Measurements from ENCODE around the gene TNP1. TPM values are rescaled to one million over a fixed set of nuclear protein-coding genes. Genes with fewer than 3 reads are reported as not detected.

TNP1 gene
- polyA plus RNA-seq, 3 donors: not detected

DNA sequence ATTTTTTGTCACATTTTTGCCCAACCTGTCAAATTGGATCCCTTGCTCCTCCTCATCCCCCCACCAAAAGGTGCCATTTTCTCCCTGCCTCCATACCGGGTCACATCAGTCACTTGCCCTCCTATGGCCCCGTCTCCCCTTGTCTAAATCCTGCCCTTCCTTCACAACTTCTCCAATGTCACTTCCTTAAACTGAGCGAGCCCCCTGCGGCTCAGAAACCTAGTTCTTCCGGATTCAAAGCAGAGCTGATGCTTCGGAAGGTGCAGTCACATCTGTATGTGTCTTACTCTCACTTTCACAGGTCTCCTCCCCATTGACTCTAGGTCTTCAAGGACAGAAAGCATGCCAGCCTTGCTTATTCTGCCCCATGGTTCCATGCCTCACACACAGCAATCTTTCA, 22.1 kb downstream of the TNP1 start:
- peaks cover 2 to 4% (median 2%) of the 10 kb centered on the region in 3 donors for H3K27me3 Mint-ChIP-seq (ENCODE audit: low read depth in 3 of 3)
- no peak overlapping the region for H3K4me3 Mint-ChIP-seq
- no peaks in the 10 kb centered on the region for H4K20me1 ChIP-seq (ENCODE audit: insufficient read depth, low read length)
- H3K36me3 ChIP-seq (replicated peaks in 1 of 2; ENCODE audit: control insufficient read depth in 1 of 2, insufficient read depth in 2 of 2, low read length in 2 of 2): no peaks in the 10 kb centered on the region
- no peaks in the 10 kb centered on the region for H3K9me3 ChIP-seq (replicated peaks in 1 of 2; ENCODE audit: control insufficient read depth in 1 of 2, insufficient read depth in 1 of 2, low read length in 2 of 2)
- H3K4me2 ChIP-seq (replicated peaks; ENCODE audit: extremely low read depth, low read length, poor library complexity, severe bottlenecking): no peak overlapping the region
- no peaks in the 10 kb centered on the region for H3K79me2 ChIP-seq (ENCODE audit: insufficient read depth, low read length)
- H3K27me3 ChIP-seq (ENCODE audit: control insufficient read depth in 2 of 2, insufficient read depth in 2 of 2, low read length in 2 of 2): no peaks in the 10 kb centered on the region
- no peak overlapping the region for H2AFZ ChIP-seq (ENCODE audit: insufficient read depth, low read depth, low read length, poor library complexity, severe bottlenecking)
- peaks cover 0 to 2% (median 0%) of the 10 kb centered on the region in 7 donors for H3K9me3 Mint-ChIP-seq
- no peaks in the 10 kb centered on the region for H3K36me3 Mint-ChIP-seq
- 23% methylated on average over 6 of the region's 6 CpGs for WGBS (ENCODE audit: insufficient coverage)
- H3K27ac ChIP-seq (ENCODE audit: low read depth in 1 of 2, low read length in 2 of 2): no peak overlapping the region
- peaks cover 4% of the 10 kb centered on the region for H3K4me1 Mint-ChIP-seq
- intact Hi-C loops (cut with micrococcal nuclease): no loop called here
- TF ChIP-seq, protein P1, sequence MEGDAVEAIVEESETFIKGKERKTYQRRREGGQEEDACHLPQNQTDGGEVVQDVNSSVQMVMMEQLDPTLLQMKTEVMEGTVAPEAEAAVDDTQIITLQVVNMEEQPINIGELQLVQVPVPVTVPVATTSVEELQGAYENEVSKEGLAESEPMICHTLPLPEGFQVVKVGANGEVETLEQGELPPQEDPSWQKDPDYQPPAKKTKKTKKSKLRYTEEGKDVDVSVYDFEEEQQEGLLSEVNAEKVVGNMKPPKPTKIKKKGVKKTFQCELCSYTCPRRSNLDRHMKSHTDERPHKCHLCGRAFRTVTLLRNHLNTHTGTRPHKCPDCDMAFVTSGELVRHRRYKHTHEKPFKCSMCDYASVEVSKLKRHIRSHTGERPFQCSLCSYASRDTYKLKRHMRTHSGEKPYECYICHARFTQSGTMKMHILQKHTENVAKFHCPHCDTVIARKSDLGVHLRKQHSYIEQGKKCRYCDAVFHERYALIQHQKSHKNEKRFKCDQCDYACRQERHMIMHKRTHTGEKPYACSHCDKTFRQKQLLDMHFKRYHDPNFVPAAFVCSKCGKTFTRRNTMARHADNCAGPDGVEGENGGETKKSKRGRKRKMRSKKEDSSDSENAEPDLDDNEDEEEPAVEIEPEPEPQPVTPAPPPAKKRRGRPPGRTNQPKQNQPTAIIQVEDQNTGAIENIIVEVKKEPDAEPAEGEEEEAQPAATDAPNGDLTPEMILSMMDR (IDR thresholded peaks at IDR 0.05): no peak
- DNase-seq: no peak
- H3K4me3 ChIP-seq (replicated peaks in 1 of 3; ENCODE audit: low read depth in 2 of 3, low read length in 3 of 3): no peak overlapping the region
- H3K4me1 ChIP-seq (ENCODE audit: control insufficient read depth in 1 of 2, insufficient read depth in 2 of 2, low read length in 2 of 2): no peaks in the 10 kb centered on the region
- no peak overlapping the region for H3K9ac ChIP-seq (ENCODE audit: insufficient read depth, low read length, poor library complexity, severe bottlenecking)
- H3K27ac Mint-ChIP-seq: no peak overlapping the region

DNA sequence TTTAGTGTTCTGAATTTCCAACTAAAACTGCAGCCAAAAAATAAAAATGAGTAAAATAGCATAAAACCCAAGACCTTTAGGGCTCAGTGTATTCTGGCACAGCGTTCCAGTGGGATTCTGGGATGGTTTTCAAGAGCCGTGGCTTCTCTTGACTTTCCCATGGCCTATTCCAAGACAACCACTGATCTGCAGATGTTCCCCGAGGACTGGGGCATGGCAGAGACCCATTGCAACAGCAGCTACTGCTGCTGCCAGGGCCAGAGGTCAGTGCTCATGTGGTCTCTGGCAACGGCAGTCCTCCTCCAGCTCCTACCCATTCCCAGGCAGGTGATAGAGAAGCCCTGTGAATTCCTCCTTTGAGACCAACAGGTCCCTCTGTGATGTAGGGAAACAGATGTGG, 26.8 kb downstream of the TNP1 start:
- Histone ChIP-seq H3K79me2 (ENCODE audit: insufficient read depth, low read length) (no peaks in the 10 kb centered on the region), H3K4me1 (ENCODE audit: control insufficient read depth in 1 of 2, insufficient read depth in 2 of 2, low read length in 2 of 2) (no peaks in the 10 kb centered on the region), H3K9me3 (replicated peaks in 1 of 2; ENCODE audit: control insufficient read depth in 1 of 2, insufficient read depth in 1 of 2, low read length in 2 of 2) (no peaks in the 10 kb centered on the region), H3K4me2 (replicated peaks; ENCODE audit: extremely low read depth, low read length, poor library complexity, severe bottlenecking) (no peak overlapping the region), H3K9ac (ENCODE audit: insufficient read depth, low read length, poor library complexity, severe bottlenecking) (no peak overlapping the region), H2AFZ (ENCODE audit: insufficient read depth, low read depth, low read length, poor library complexity, severe bottlenecking) (no peak overlapping the region), H4K20me1 (ENCODE audit: insufficient read depth, low read length) (no peaks in the 10 kb centered on the region), H3K36me3 (replicated peaks in 1 of 2; ENCODE audit: control insufficient read depth in 1 of 2, insufficient read depth in 2 of 2, low read length in 2 of 2) (no peaks in the 10 kb centered on the region), H3K27ac (ENCODE audit: low read depth in 1 of 2, low read length in 2 of 2) (no peak overlapping the region), H3K4me3 (replicated peaks in 1 of 3; ENCODE audit: low read depth in 2 of 3, low read length in 3 of 3) (no peak overlapping the region), H3K27me3 (ENCODE audit: control insufficient read depth in 2 of 2, insufficient read depth in 2 of 2, low read length in 2 of 2) (peaks cover 0 to 5% of the 10 kb centered on the region in 2 donors)
- TF ChIP-seq, protein P1 (IDR thresholded peaks at IDR 0.05): no peak
- Mint-ChIP-seq H3K27ac (no peak overlapping the region), H3K27me3 (ENCODE audit: low read depth in 3 of 3) (peaks cover 3 to 7% (median 5%) of the 10 kb centered on the region in 3 donors), H3K4me1 (peaks cover 4% of the 10 kb centered on the region), H3K36me3 (no peaks in the 10 kb centered on the region), H3K4me3 (no peak overlapping the region), H3K9me3 (peaks cover 0 to 3% (median 0%) of the 10 kb centered on the region in 7 donors)
- no peak for DNase-seq
- intact Hi-C loops (cut with micrococcal nuclease): no loop called here
- 94% methylated on average over 2 of the region's 4 CpGs for WGBS (ENCODE audit: insufficient coverage)

Data from CD14-positive monocyte (primary cell).